ENCODE measurements around the gene FASTKD3.

The FASTKD3 gene

DNA sequence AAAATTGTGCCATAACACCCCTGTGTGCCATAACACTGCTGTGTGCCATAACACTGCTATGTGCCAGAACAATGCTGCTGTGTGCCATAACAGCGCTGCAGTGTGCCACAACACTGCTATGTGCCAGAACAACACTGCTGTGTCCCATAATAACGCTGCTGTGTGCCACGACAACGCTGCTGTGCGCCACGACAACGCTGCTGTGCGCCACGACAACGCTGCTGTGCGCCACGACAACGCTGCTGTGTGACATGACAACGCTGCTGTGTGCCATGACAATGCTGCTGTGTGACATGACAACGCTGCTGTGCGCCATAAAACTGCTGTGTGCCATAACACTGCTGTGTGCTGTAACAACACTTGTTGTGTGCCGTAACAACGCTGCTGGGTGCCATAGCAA, 43.8 kb downstream of the FASTKD3 start:
- Histone ChIP-seq H3K36me3 (ENCODE audit: low read depth) (no peaks in the 10 kb centered on the region), H3K27me3 (ENCODE audit: insufficient read depth, poor library complexity, severe bottlenecking) (peaks cover 8% of the 10 kb centered on the region), H3K9me3 (ENCODE audit: severe bottlenecking) (no peaks in the 10 kb centered on the region), H3K27ac (ENCODE audit: poor library complexity, severe bottlenecking) (no peak overlapping the region), H3K4me1 (ENCODE audit: insufficient read depth, poor library complexity, severe bottlenecking) (no peaks in the 10 kb centered on the region), H3K4me3 (ENCODE audit: severe bottlenecking) (no peak overlapping the region)
- TF ChIP-seq, protein P1, sequence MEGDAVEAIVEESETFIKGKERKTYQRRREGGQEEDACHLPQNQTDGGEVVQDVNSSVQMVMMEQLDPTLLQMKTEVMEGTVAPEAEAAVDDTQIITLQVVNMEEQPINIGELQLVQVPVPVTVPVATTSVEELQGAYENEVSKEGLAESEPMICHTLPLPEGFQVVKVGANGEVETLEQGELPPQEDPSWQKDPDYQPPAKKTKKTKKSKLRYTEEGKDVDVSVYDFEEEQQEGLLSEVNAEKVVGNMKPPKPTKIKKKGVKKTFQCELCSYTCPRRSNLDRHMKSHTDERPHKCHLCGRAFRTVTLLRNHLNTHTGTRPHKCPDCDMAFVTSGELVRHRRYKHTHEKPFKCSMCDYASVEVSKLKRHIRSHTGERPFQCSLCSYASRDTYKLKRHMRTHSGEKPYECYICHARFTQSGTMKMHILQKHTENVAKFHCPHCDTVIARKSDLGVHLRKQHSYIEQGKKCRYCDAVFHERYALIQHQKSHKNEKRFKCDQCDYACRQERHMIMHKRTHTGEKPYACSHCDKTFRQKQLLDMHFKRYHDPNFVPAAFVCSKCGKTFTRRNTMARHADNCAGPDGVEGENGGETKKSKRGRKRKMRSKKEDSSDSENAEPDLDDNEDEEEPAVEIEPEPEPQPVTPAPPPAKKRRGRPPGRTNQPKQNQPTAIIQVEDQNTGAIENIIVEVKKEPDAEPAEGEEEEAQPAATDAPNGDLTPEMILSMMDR (IDR thresholded peaks at IDR 0.05; ENCODE audit: poor library complexity, severe bottlenecking), result no peak
- ATAC-seq (ENCODE audit: low read depth), result no peak
- DNase-seq (ENCODE audit: low spot score), result no peak

DNA sequence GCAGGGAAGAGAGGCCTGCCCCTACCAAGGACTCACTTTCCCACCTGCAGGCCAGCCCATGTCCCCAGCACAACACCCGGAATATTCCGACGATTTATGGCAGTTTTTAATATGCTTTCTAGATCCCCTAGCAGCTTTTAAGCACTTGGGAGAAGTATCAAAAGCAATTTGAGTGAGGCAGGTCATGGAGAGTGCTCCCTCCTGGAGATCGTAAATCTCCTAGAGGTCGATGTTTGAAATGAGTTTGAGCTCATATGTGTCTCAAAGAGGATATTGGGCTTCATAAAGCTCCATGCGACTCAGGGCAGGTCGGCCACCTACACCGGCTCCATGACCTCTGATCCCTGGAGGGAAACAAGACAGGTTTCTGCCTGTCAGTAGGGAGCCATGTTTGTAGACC, 45.2 kb downstream of the FASTKD3 start:
- no peak overlapping the region for H3K27ac ChIP-seq (ENCODE audit: poor library complexity, severe bottlenecking)
- H3K4me3 ChIP-seq (ENCODE audit: severe bottlenecking), result no peak overlapping the region
- no peaks in the 10 kb centered on the region for H3K9me3 ChIP-seq (ENCODE audit: severe bottlenecking)
- no peaks in the 10 kb centered on the region for H3K4me1 ChIP-seq (ENCODE audit: insufficient read depth, poor library complexity, severe bottlenecking)
- TF ChIP-seq, protein P1 (IDR thresholded peaks at IDR 0.05; ENCODE audit: poor library complexity, severe bottlenecking), result no peak
- H3K27me3 ChIP-seq (ENCODE audit: insufficient read depth, poor library complexity, severe bottlenecking), result no peaks in the 10 kb centered on the region
- ATAC-seq (ENCODE audit: low read depth) (no peak), DNase-seq (ENCODE audit: low spot score) (no peak)
- no peaks in the 10 kb centered on the region for H3K36me3 ChIP-seq (ENCODE audit: low read depth)

DNA sequence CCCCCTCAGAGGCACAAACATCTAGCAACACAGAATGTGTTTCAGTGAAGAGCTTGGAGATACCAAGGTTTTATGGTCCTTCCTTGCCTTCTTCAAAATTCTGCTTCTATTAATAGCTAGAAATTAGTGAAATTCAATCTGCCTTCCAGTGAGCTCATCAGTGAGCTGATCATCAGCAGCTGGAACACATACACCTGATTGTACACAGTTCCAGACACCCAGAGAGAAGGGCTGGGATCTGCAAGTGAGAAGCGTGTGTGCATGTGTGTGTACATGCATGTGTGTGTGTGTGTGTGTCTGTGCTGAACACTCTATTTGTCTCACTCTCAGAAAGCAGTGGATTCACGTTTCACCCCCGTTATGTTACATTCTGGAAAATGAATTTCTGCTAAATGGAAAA, 46.4 kb downstream of the FASTKD3 start:
- ATAC-seq (ENCODE audit: low read depth) (no peak), DNase-seq (ENCODE audit: low spot score) (no peak)
- H3K27me3 ChIP-seq (ENCODE audit: insufficient read depth, poor library complexity, severe bottlenecking), result peaks cover 3% of the 10 kb centered on the region
- no peaks in the 10 kb centered on the region for H3K36me3 ChIP-seq (ENCODE audit: low read depth)
- H3K4me3 ChIP-seq (ENCODE audit: severe bottlenecking), result no peak overlapping the region
- H3K4me1 ChIP-seq (ENCODE audit: insufficient read depth, poor library complexity, severe bottlenecking), result no peaks in the 10 kb centered on the region
- H3K9me3 ChIP-seq (ENCODE audit: severe bottlenecking), result no peaks in the 10 kb centered on the region
- TF ChIP-seq, protein P1 (IDR thresholded peaks at IDR 0.05; ENCODE audit: poor library complexity, severe bottlenecking), result no peak
- no peak overlapping the region for H3K27ac ChIP-seq (ENCODE audit: poor library complexity, severe bottlenecking)

DNA sequence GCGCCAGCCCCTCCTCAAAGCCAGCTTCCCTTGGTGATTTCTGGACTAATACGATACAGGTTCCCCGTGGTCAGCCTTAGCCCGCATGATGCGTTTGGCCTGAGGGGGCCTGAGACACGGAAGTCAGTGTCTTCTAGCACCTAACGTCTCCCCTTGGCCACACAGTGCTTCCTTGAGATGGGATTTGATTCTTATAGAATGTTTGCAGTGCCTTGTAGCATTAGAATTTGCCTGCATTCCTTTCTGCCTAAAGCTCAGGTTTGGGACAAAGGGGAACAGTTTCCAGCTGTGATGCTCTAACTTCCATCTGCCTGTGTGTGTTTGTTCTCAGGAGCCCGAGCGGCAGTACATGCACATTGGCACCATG, 52.3 kb downstream of the FASTKD3 start:
- TF ChIP-seq, protein P1 (IDR thresholded peaks at IDR 0.05; ENCODE audit: poor library complexity, severe bottlenecking), result peak; percentile 68
- no peak for DNase-seq (ENCODE audit: low spot score)
- Histone ChIP-seq H3K4me3 (ENCODE audit: severe bottlenecking) (no peak overlapping the region), H3K9me3 (ENCODE audit: severe bottlenecking) (no peaks in the 10 kb centered on the region), H3K27ac (ENCODE audit: poor library complexity, severe bottlenecking) (no peak overlapping the region), H3K4me1 (ENCODE audit: insufficient read depth, poor library complexity, severe bottlenecking) (no peaks in the 10 kb centered on the region), H3K27me3 (ENCODE audit: insufficient read depth, poor library complexity, severe bottlenecking) (peaks cover 10% of the 10 kb centered on the region), H3K36me3 (ENCODE audit: low read depth) (no peaks in the 10 kb centered on the region)
- ATAC-seq (ENCODE audit: low read depth), result 0 out of 3 replicates have a peak, but pooled peaks have one; percentile 11

GRCh38 chr5:7815892-7816534, 52.8 kb downstream of the FASTKD3 start:
- Histone ChIP-seq H3K27me3 (ENCODE audit: insufficient read depth, poor library complexity, severe bottlenecking) (peaks cover 10% of the 10 kb centered on the region), H3K4me3 (ENCODE audit: severe bottlenecking) (no peak overlapping the region), H3K27ac (ENCODE audit: poor library complexity, severe bottlenecking) (no peak overlapping the region), H3K4me1 (ENCODE audit: insufficient read depth, poor library complexity, severe bottlenecking) (no peaks in the 10 kb centered on the region), H3K36me3 (ENCODE audit: low read depth) (no peaks in the 10 kb centered on the region), H3K9me3 (ENCODE audit: severe bottlenecking) (no peaks in the 10 kb centered on the region)
- ATAC-seq (ENCODE audit: low read depth) (peak; percentile 90), DNase-seq (ENCODE audit: low spot score) (no peak)
- TF ChIP-seq, protein P1 (IDR thresholded peaks at IDR 0.05; ENCODE audit: poor library complexity, severe bottlenecking), result peak; percentile 87

Measured in RWPE2 (cell line).